ENCODE measurements around the gene CCT6A. TPM values are rescaled to one million over a fixed set of nuclear protein-coding genes. Genes with fewer than 3 reads are reported as not detected.
A peak's percentile ranks its signal among the peaks of the same experiment; 100 is the strongest.
"Not testable (repeated sequence)": the region's sequence is repeated elsewhere in the genome, so short reads cannot be mapped to it uniquely, and the experiment has no call there.

The CCT6A gene
- total RNA-seq, 1 donor: 54.6 TPM

DNA sequence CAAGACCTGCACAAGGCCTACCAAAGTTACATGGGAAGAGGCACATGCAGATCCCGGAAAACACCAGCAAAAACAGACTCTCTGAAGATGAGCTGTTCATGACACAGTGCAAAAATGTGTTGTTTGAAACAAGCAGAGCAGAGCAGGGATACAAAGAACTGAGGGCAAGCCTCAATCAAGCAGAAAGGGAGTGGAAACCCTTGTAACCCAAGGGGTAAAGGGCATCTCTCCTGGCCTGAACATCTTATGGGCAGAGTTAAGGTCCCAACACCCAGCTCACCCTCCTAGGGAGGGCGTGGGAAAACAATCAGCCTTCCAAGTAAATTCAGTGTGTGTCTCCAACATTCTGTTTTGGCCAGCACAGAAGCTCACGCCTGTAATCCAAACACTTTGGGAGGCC is 10.8 kb upstream of the CCT6A start:
- no peaks in the 10 kb centered on the region for H3K4me1 ChIP-seq (ENCODE audit: insufficient read depth, low read length)
- H3K9me3 ChIP-seq (ENCODE audit: low read depth, low read length): no peaks in the 10 kb centered on the region
- no peaks in the 10 kb centered on the region for H3K27me3 ChIP-seq (ENCODE audit: insufficient read depth, low read length)
- no peak overlapping the region for H3K4me3 ChIP-seq (ENCODE audit: low read length)

DNA sequence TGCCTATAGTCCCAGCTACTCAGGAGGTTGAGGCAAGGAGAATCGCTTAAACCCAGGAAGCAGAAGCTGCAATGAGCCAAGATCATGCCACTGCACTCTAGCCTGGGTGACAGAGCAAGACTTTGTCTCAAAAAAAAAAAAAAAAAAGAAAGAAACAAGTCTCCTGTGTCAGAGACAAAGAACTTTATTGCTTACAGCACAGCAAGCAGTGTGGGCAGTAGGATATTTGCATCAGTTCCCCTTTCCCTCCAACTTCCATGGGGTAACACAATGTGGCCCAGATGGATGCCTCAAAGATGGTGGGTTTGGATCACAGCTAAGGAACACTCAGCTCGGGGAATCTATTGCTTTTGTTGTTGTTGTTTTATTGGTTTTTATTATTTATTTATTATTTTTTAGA is 5.8 kb upstream of the CCT6A start:
- not testable (repeated sequence) for H3K9me3 ChIP-seq (ENCODE audit: low read depth, low read length); H3K4me1 ChIP-seq (ENCODE audit: insufficient read depth, low read length); H3K27me3 ChIP-seq (ENCODE audit: insufficient read depth, low read length); H3K4me3 ChIP-seq (ENCODE audit: low read length)

DNA sequence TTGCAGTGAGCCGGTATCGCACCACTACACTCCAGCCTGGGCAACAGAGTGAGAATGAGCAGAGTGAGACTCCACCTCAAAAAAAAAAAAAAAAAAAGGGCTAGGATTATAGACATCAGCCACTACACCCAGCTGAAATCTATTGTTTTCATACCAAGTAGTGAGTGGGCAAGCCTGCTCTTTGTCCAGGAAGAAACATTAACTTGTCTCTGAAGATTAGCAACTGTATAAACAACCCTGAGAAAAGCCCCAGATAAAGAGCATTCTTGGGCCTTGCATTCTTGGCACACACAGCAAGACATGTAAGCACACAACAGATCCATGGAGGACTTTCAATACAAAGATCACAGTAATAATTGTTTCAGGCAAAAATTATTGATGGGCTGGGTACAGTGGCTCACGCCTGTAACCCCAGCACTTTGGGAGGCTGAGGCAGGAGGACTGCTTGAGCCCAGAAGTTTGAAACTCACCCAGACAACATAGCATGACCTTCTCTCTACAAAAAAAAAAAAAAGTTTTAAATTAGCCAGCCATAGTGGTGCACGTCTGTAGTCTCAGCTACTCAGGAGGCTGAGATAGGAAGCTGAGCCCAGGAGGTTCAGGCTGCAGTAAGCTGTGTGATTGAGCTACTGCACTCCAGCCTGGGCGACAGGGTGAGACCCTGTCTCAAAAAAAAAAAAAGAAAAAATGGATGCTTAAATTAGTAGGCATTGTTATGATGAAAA is 4.7 kb upstream of the CCT6A start:
- Histone ChIP-seq H3K4me1 (ENCODE audit: insufficient read depth, low read length) (peaks cover 11% of the 10 kb centered on the region), H3K27me3 (ENCODE audit: insufficient read depth, low read length) (no peaks in the 10 kb centered on the region), H3K4me3 (ENCODE audit: low read length) (no peak overlapping the region), H3K9me3 (ENCODE audit: low read depth, low read length) (no peaks in the 10 kb centered on the region)

DNA sequence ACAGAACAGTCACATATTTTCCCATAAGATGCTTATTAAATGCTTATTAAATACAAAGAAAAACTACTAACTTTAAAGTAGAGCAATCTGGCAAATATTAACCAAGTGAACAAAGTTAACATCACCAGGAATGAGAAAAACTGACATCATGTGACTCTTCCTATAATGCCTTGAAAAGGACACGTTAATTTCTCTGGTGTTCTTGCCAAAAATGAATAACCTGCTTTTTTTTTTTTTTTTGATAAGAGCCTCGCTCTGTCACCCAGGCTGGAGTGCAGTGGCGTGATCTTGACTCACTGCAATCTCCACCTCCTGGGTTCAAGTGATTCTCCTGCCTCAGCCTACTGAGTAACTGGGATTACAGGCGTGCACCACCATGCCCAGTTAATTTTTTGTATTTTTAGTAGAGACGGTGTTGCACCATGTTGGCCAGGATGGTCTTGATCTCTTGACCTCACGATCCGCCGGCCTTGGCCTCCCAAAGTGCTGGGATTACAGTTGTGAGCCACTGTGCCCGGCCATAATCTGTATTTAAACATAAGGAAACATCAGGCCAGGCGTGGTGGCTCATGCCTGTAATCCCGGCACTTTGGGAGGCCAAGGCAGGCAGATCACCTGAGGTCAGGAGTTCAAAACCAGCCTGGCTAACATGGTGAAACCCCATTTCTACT is 4.0 kb upstream of the CCT6A start:
- H3K9me3 ChIP-seq (ENCODE audit: low read depth, low read length); H3K27me3 ChIP-seq (ENCODE audit: insufficient read depth, low read length); H3K4me3 ChIP-seq (ENCODE audit: low read length): not testable (repeated sequence)
- H3K4me1 ChIP-seq (ENCODE audit: insufficient read depth, low read length): peaks cover 17% of the 10 kb centered on the region

DNA sequence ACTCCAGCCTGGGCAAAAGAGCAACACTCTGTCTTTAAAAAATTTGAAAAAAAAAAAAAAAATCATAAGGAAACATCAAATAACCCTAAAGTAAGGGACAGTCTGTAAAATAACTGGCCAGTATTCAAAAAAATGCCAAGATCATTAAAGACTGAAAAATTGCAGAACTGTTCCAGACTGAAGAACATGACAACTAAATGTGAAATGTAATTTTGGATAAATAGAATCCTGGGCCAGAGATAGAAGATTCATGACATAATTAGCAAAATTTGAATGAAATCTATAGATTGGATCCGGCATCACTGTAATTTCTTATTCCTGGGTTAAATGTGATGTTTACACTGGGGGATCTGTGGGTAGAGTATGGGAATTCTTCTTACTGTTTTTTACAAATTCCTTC is 3.3 kb upstream of the CCT6A start:
- Histone ChIP-seq H3K27me3 (ENCODE audit: insufficient read depth, low read length) (no peaks in the 10 kb centered on the region), H3K4me3 (ENCODE audit: low read length) (no peak overlapping the region), H3K9me3 (ENCODE audit: low read depth, low read length) (no peaks in the 10 kb centered on the region), H3K4me1 (ENCODE audit: insufficient read depth, low read length) (peaks cover 23% of the 10 kb centered on the region)

DNA sequence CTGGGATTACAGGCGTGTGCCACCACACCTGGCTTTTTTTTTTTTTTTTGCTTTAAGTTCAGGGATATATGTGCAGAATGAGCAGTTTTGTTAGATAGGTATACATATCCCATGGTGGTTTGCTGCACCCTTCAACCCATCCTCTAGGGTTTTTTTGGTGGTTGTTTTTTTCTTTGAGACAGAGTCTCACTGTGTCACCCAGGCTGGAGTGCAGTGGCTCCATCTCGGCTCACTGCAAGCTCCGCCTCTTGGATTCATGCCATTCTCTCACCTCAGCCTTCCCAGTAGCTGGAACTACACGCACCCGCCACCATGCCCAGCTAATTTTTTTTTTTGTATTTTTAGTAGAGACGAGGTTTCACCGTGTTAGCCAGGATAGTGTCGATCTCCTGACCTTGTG is 2.8 kb upstream of the CCT6A start:
- H3K27me3 ChIP-seq (ENCODE audit: insufficient read depth, low read length); H3K4me3 ChIP-seq (ENCODE audit: low read length); H3K9me3 ChIP-seq (ENCODE audit: low read depth, low read length): not testable (repeated sequence)
- H3K4me1 ChIP-seq (ENCODE audit: insufficient read depth, low read length): peaks cover 27% of the 10 kb centered on the region

DNA sequence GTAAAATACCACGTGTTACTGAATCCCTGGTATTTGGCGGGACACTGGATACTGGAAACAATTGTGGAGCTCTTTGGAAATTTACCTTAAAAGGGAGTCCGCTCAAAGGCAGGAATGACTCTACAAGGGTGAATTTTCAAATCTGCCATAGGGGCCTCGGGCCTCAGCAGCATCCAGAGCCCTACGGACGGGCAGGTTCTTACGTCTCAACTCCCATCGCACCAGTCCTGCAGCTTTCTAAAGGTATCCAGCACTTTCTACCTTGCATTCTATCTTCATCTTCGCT is 569 bp upstream of the CCT6A start:
- H3K27me3 ChIP-seq (ENCODE audit: insufficient read depth, low read length): no peaks in the 10 kb centered on the region
- H3K4me1 ChIP-seq (ENCODE audit: insufficient read depth, low read length): peaks cover 27% of the 10 kb centered on the region
- H3K9me3 ChIP-seq (ENCODE audit: low read depth, low read length): no peaks in the 10 kb centered on the region
- H3K4me3 ChIP-seq (ENCODE audit: low read length): peak overlapping the region; percentile 85

DNA sequence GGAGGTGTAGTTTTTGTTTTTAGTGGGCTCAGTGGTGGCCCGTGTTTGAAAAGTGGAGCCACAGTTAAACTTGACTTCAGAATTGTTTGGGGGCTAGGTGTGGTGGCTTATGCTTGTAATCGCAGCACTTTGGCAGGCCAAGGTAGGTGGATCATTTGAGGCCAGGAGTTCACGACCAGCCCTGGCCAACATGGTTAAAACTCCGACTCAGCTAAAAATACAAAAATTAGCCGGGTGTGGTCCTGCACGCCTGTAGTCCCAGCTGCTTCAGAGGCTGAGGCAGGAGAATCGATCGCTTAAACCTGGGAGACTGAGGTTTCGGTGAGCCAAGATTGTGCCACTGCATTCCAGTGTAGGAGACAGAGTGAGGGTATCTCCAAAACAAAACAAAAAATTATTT is 1.8 kb downstream of the CCT6A start:
- H3K27me3 ChIP-seq (ENCODE audit: insufficient read depth, low read length): no peaks in the 10 kb centered on the region
- no peak overlapping the region for H3K4me3 ChIP-seq (ENCODE audit: low read length)
- peaks cover 27% of the 10 kb centered on the region for H3K4me1 ChIP-seq (ENCODE audit: insufficient read depth, low read length)
- H3K9me3 ChIP-seq (ENCODE audit: low read depth, low read length): no peaks in the 10 kb centered on the region

DNA sequence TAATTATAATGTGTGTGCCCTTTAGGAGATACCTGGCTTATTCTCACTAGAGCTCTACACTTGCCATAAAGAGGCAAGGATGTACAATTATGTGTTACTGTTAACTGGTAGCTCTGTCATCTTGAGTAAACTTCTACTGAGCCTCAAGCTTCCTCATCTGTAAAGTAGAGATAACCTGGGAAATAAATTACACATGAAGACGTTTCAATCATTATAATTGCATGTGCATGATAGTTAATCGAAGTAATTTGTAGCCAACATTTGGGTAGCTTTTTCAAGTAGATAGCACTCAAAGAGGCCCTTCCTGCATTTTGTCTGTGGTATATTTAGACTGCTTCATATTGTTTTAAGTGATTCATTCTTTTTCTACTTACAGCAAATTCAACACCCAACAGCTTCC is 2.4 kb downstream of the CCT6A start:
- no peak overlapping the region for H3K4me3 ChIP-seq (ENCODE audit: low read length)
- H3K27me3 ChIP-seq (ENCODE audit: insufficient read depth, low read length): no peaks in the 10 kb centered on the region
- H3K9me3 ChIP-seq (ENCODE audit: low read depth, low read length): no peaks in the 10 kb centered on the region
- peaks cover 27% of the 10 kb centered on the region for H3K4me1 ChIP-seq (ENCODE audit: insufficient read depth, low read length)

DNA sequence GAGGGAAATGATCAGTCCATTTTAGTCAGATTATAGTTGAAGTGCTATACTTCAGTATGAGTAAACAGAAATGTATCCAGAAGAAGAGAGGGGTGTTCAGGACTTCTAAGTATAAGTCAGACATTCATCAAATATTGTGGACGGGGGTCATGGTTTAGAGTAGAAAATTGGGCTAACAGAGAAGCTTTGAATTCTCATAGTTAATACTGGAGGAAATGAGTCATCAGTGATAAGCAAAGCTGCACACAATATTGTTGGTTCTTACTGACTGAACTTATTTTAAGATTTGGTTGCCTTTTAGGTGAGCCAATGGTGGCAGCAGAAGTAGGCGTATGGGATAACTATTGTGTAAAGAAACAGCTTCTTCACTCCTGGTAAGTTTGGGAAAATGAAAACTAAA is 10.8 kb downstream of the CCT6A start:
- Histone ChIP-seq H3K27me3 (ENCODE audit: insufficient read depth, low read length) (no peaks in the 10 kb centered on the region), H3K4me3 (ENCODE audit: low read length) (no peak overlapping the region), H3K9me3 (ENCODE audit: low read depth, low read length) (no peaks in the 10 kb centered on the region), H3K4me1 (ENCODE audit: insufficient read depth, low read length) (peaks cover 19% of the 10 kb centered on the region)

DNA sequence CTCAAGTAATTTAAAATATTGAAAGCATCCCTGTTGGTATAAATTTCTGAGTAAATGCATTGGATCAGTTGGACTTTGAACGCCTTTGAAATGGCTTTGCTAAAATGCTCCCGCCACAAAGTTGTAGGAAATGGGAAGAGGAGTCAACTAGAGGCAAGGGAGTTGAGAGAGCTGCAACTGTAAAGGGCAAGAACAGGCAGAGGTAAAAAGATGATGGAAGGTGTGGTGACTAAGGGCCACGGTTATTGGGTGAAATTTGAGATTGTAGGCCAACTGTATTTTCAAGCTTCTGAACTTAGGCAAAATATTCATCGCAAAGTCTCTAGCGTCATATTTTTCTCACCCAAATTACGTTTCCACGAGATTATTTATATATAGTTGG is 11.9 kb downstream of the CCT6A start:
- H3K4me3 ChIP-seq (ENCODE audit: low read length): peak overlapping the region; percentile 89
- H3K9me3 ChIP-seq (ENCODE audit: low read depth, low read length): no peaks in the 10 kb centered on the region
- no peaks in the 10 kb centered on the region for H3K27me3 ChIP-seq (ENCODE audit: insufficient read depth, low read length)
- peaks cover 19% of the 10 kb centered on the region for H3K4me1 ChIP-seq (ENCODE audit: insufficient read depth, low read length)

DNA sequence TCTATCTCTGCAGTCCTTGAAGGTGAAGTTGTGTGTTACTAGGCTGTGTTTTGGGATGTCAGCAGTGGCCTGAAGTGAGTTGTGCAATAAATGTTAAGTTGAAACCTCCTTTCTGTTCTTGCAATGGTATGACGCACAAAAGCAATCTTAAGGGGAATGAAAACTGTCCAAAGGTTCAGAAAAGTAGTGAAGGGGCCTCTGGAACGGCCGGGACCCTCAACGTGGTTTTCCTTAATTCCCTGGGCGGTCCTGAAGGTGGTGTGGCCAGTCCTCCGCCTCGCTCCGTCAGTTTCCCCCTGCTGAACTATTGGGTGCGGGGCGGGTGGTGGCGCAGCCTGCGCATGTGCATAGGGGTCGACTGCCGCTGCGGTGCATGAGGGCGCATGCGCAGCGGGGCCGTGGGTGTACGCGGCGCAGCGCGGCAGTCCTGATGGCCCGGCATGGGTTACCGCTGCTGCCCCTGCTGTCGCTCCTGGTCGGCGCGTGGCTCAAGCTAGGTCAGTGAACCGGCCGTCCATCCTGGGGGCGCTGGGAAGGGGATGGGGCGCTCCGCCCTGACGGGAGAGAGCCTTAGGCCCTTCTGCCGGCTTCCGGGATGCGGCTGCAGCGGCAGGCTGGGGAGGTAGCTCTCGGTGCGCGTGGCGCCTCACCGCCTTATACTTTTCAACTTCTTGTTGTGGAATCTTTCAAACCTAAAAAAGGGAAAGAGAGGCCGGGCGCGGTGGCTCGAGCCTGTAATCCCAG is 12.5 kb downstream of the CCT6A start, which contains the start of gene SUMF2:
TSS of gene SUMF2 (plus strand) at position 405 of the 744 bp plus-strand sequence. CDS start at position 431, 26 bp downstream.
- Histone ChIP-seq H3K4me1 (ENCODE audit: insufficient read depth, low read length) (peaks cover 19% of the 10 kb centered on the region), H3K4me3 (ENCODE audit: low read length) (peak within 1 kb of the TSS; percentile 89), H3K27me3 (ENCODE audit: insufficient read depth, low read length) (no peaks in the 10 kb centered on the region), H3K9me3 (ENCODE audit: low read depth, low read length) (no peaks in the 10 kb centered on the region)

DNA sequence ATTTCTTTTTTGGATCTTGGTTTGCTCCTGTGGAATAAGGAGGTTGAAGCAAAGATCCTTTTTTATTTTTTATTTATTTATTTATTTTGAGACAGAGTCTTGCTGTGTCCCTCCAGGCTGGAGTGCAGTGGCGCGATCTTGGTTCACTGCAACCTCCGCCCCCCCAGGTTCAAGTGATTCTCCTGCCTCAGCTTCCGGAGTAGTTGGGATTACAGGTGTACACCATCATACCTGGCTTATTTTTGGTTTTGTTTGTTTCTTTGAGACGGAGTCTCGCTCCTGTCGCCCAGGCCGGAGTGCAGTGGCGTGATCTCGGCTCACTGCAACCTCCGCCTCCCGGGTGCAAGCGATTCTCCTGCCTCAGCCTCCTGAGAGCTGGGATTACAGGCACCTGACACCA is 14.8 kb downstream of the CCT6A start:
- not testable (repeated sequence) for H3K9me3 ChIP-seq (ENCODE audit: low read depth, low read length); H3K27me3 ChIP-seq (ENCODE audit: insufficient read depth, low read length); H3K4me3 ChIP-seq (ENCODE audit: low read length)
- H3K4me1 ChIP-seq (ENCODE audit: insufficient read depth, low read length): peaks cover 19% of the 10 kb centered on the region

DNA sequence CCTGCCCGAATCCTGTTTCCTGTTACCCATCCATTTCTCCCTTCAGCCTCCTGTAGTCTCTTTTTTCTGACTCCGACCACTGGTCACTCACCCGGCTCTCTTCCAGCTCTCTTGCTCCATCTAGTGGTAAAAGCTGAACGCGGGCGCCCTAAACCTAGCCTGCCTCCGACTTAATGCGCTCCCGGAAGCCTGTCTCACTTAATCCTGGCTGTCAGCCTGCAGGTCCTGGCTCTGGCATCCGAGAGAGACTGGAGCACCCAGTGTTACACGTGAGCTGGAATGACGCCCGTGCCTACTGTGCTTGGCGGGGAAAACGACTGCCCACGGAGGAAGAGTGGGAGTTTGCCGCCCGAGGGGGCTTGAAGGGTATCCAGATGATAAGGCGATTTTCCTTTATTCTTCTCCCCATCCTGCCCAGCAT is 22.8 kb downstream of the CCT6A start:
- Histone ChIP-seq H3K27me3 (ENCODE audit: insufficient read depth, low read length) (no peaks in the 10 kb centered on the region), H3K4me3 (ENCODE audit: low read length) (no peak overlapping the region), H3K4me1 (ENCODE audit: insufficient read depth, low read length) (no peaks in the 10 kb centered on the region), H3K9me3 (ENCODE audit: low read depth, low read length) (no peaks in the 10 kb centered on the region)

DNA sequence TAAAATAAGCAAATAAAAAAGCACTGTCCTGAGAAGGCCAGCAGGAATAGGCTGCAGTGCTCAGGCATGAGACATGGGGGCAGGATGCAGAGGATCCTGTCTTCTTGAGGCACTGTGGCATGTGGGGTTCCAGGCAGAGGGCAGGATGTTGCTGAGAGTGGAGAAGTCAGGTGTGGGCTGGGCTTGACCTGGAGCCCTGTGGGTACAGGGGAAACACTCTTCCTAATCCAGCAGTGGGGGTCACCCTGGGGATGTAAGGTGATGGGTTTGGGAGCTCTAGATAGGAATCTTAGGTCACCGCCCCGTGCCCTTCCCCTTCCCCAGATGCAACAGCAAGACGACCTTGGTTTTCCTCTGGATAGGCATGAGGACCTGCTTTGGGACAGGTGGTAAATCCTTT is 26.1 kb downstream of the CCT6A start:
- Histone ChIP-seq H3K4me3 (ENCODE audit: low read length) (no peak overlapping the region), H3K27me3 (ENCODE audit: insufficient read depth, low read length) (no peaks in the 10 kb centered on the region), H3K9me3 (ENCODE audit: low read depth, low read length) (no peaks in the 10 kb centered on the region), H3K4me1 (ENCODE audit: insufficient read depth, low read length) (no peaks in the 10 kb centered on the region)

DNA sequence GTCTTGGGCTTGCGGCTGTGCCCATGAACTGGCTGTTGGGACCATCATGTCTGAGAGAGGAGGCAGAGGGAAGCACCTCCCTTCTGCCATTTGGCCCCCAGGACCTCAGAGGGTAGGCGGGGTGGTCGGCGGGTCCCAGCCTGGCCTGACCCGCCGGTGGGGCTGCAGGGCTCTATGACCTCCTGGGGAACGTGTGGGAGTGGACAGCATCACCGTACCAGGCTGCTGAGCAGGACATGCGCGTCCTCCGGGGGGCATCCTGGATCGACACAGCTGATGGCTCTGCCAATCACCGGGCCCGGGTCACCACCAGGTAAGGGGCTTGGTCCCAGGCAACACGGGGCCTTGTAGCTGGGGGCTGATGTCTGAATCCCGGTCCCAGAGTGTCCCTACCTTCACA is 26.6 kb downstream of the CCT6A start:
- Histone ChIP-seq H3K9me3 (ENCODE audit: low read depth, low read length) (no peaks in the 10 kb centered on the region), H3K4me1 (ENCODE audit: insufficient read depth, low read length) (no peaks in the 10 kb centered on the region), H3K27me3 (ENCODE audit: insufficient read depth, low read length) (no peaks in the 10 kb centered on the region), H3K4me3 (ENCODE audit: low read length) (no peak overlapping the region)

Data from mononuclear cell (primary cell).